ENCODE measurements around the gene BANP.
"Not testable (repeated sequence)": the region's sequence is repeated elsewhere in the genome, so short reads cannot be mapped to it uniquely, and the experiment has no call there.

The BANP gene

GRCh38 chr16:88118376-88118775 is 167.1 kb downstream of the BANP start:
- DNase-seq (ENCODE audit: low read depth in 2 of 3, low spot score in 1 of 3) = no peak

- DNase-seq (ENCODE audit: low read depth in 2 of 3, low spot score in 1 of 3) = not testable (repeated sequence)
These were observed 167.9 kb downstream of the BANP start for GRCh38 chr16:88118852-88119741.

DNA sequence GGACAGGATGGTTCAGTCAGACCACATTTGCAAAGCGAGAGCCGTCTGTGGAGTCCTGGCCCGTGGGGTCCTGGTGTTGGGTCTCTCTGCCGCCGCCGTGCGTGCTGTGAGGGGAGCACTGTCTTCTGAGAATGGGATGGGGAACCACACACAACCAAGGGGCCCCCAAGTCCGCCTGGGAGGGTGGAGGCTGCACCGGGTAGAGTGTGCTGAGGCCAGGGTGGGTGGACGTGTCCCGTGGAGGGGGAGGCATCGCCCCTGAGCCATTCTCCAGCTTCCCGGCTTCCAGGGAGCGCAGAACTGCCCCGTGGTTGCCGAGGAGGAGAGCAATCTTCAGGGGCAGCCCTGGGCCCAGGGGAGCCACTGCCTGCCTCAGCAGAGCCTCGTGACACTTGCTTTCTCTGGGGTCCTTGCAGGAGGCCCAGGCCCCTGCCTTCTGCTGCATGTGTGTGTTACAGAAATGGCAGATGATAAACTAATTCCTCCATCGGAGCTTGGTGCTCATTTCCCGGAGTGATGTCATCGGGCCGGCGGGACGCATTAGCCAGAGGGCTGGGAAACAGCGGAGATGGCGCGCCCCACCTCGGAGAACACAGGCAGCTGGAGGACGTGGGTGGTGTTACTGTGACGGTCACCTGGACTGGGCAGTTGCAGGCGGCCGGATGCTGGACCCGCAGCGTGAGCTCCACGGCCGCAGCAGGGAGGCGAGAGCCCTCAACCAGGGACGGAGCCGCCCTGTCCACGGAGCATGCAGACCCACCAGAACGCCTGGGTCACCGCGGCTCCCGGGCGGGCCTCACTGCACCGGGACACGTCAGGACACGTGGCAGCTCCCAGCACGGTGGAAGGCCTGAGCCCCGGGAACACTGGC is 168.9 kb downstream of the BANP start:
- DNase-seq (ENCODE audit: low read depth in 2 of 3, low spot score in 1 of 3) = not testable (repeated sequence)

DNA sequence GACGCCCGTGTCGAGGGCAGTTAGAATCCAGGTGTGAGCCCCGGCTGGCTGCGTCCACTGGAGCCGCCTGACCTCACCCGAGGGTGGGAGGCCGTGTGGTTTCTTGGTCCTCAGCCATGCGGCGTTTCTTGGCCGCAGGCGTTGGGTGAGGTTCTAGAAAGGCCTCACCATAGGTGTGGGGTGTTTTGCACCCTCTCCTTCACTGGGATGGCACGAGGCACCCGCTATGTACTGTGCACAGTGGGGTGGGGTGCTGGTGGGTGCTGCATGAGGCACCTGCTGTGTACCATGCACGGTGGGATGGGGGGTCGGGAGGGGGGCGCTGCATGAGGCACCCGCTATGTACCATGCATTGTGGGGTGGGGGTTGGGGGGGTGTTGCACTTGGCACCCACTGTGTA is 169.6 kb downstream of the BANP start:
- DNase-seq (ENCODE audit: low read depth in 2 of 3, low spot score in 1 of 3) = no peak

- not testable (repeated sequence) for DNase-seq (ENCODE audit: low read depth in 2 of 3, low spot score in 1 of 3)
These were observed 170.2 kb downstream of the BANP start for GRCh38 chr16:88121391-88121790.

GRCh38 chr16:88121886-88122580 is 170.8 kb downstream of the BANP start:
- DNase-seq (ENCODE audit: low read depth in 2 of 3, low spot score in 1 of 3) = no peak

Data from stimulated activated CD4-positive, alpha-beta T cell treated with anti-CD3 and anti-CD28 coated beads, Interleukin-12 subunit alpha, Interleukin-12 subunit beta, amount 100 ng/mL, for 48 hours (primary cell).